GM12878 (cell line): ENCODE data around the gene GNB3. TPM values are rescaled to one million over a fixed set of nuclear protein-coding genes. Genes with fewer than 3 reads are reported as not detected.

ENCODE experiments used
- ATAC-seq: fragments of 200-7000 bp; cut with Tn5 transposase; 3 replicates; pipeline ENCODE4 v1.9.1; 2020; ENCODE audit warnings: mild to moderate bottlenecking, moderate library complexity
- BruUV-seq: library from RNA; stranded (reverse); fragments of 400-500 nt; replicated peaks from 2 replicates; lab custom pipeline; 2021; lab: Mats Ljungman, UMichigan
- CTCF ChIA-PET: fragments of 300-600 bp; sonication (Branson Sonifier 250); formaldehyde crosslinking; extraction: SDS; loops from one replicate; lab custom pipeline; 2021; ENCODE audit warnings: inconsistent platforms; lab: Yijun Ruan, JAX
- POLR2A ChIA-PET: fragments of 350-600 bp; formaldehyde crosslinking; extraction: SDS; loops from one replicate; lab custom pipeline; 2021; ENCODE audit warnings: inconsistent platforms; lab: Charles Lee
- RAD21 ChIA-PET: fragments of 300-600 bp; sonication (Branson Sonifier 250); formaldehyde crosslinking; loops from one replicate; lab custom pipeline; 2023; ENCODE audit warnings: antibody characterized with exemption; ENCODE audit not compliant: unreplicated experiment; lab: Charles Lee
- SMC1A ChIA-PET: fragments of 300-600 bp; sonication (Branson Sonifier 250); formaldehyde crosslinking; loops from one replicate; lab custom pipeline; 2023; ENCODE audit not compliant: unreplicated experiment, uncharacterized antibody; lab: Charles Lee
- DNase-seq: peaks from one replicate; pipeline ENCODE4 v3.0.0-alpha.2; 2011; ENCODE audit warnings: low read depth, low spot score
- FAIRE-seq: peaks from 3 replicates; lab custom pipeline; 2011; peaks lifted over from hg19 to GRCh38; lab: Jason Lieb, UNC
- H2AFZ ChIP-seq: 2 replicates; pipeline ENCODE4 v1.6.0; 2011; ENCODE audit warnings: low read depth, low read length, control low read depth; ENCODE audit not compliant: control insufficient read depth
- H3K27ac ChIP-seq: 2 replicates; pipeline ENCODE4 v1.5.1; 2011; ENCODE audit warnings: control low read depth; ENCODE audit not compliant: control insufficient read depth, insufficient read depth
- H3K27me3 ChIP-seq, 2 experiments: replicated peaks in 1 of 2; 2 replicates each; pipeline versions ENCODE4 v1.6.0 to v1.6.1; 2011; ENCODE audit warnings: low read length in 1 of 2; ENCODE audit not compliant: control insufficient read depth in 2 of 2, insufficient read depth in 2 of 2
- H3K36me3 ChIP-seq, 2 experiments: 2 replicates each; pipeline ENCODE4 v1.5.1; 2011; ENCODE audit warnings: low read length in 1 of 2; ENCODE audit not compliant: control insufficient read depth in 2 of 2, insufficient read depth in 2 of 2
- H3K4me1 ChIP-seq: 2 replicates; pipeline ENCODE4 v1.6.1; 2011; ENCODE audit warnings: mild to moderate bottlenecking, low read length, moderate library complexity, mixed read lengths; ENCODE audit not compliant: control insufficient read depth, insufficient read depth
- H3K4me2 ChIP-seq: 2 replicates; pipeline ENCODE4 v1.6.0; 2011; ENCODE audit warnings: control low read depth; ENCODE audit not compliant: control insufficient read depth, insufficient read depth
- H3K4me3 ChIP-seq: fragments of 200-600 bp; sonication (generic); 2 replicates; pipeline ENCODE4 v1.5.1; 2016
- H3K79me2 ChIP-seq: 2 replicates; pipeline ENCODE4 v1.6.0; 2011; ENCODE audit warnings: low read length; ENCODE audit not compliant: control insufficient read depth, insufficient read depth
- H3K9ac ChIP-seq: 2 replicates; pipeline ENCODE4 v1.8.0; 2011; ENCODE audit warnings: low read length, control low read depth, mixed read lengths; ENCODE audit not compliant: control insufficient read depth, insufficient read depth
- H3K9me3 ChIP-seq: replicated peaks from 3 replicates; pipeline ENCODE4 v1.5.1; 2011; ENCODE audit warnings: mild to moderate bottlenecking, low read length; ENCODE audit not compliant: control insufficient read depth, insufficient read depth
- H4K20me1 ChIP-seq: 2 replicates; pipeline ENCODE4 v1.6.0; 2011; ENCODE audit not compliant: control insufficient read depth, insufficient read depth
- BRCA1 ChIP-seq: IDR thresholded peaks from 2 replicates; pipeline ENCODE4 v1.6.1; 2011; ENCODE audit warnings: low read depth, low read length, improper control_type of control experiment
- CBFB ChIP-seq: IDR thresholded peaks from 2 replicates; pipeline ENCODE4 v1.6.1; 2016; ENCODE audit warnings: antibody characterized with exemption, low read depth
- HDAC2 ChIP-seq: fragments of 200-600 bp; sonication (generic); IDR thresholded peaks from 2 replicates; pipeline ENCODE4 v1.6.1; 2017
- HDAC6 ChIP-seq: fragments of 200-600 bp; sonication (generic); IDR thresholded peaks from one replicate; pipeline ENCODE4 v1.8.0; 2017; ENCODE audit warnings: antibody characterized with exemption; ENCODE audit not compliant: unreplicated experiment
- JUND ChIP-seq: IDR thresholded peaks from 2 replicates; pipeline ENCODE4 v1.6.1; 2012; ENCODE audit warnings: low read depth, mild to moderate bottlenecking, low read length, improper control_type of control experiment, moderate library complexity
- MTA2 ChIP-seq: fragments of 450-650 bp; IDR thresholded peaks from 2 replicates; pipeline ENCODE4 v1.6.1; 2016; ENCODE audit warnings: low read depth, mild to moderate bottlenecking, moderate library complexity
- MYC ChIP-seq: IDR thresholded peaks from 2 replicates; pipeline ENCODE4 v1.6.1; 2011; ENCODE audit warnings: mild to moderate bottlenecking, low read length, moderate library complexity, inconsistent platforms; ENCODE audit not compliant: insufficient read depth, insufficient replicate concordance, insufficient read length, severe bottlenecking
- NBN ChIP-seq: fragments of 450-650 bp; IDR thresholded peaks from 2 replicates; pipeline ENCODE4 v1.6.1; 2016
- POLR2AphosphoS5 ChIP-seq: IDR thresholded peaks from 2 replicates; pipeline ENCODE4 v1.6.1; 2011; ENCODE audit warnings: mild to moderate bottlenecking, low read length, inconsistent platforms
- SIX5 ChIP-seq: IDR thresholded peaks from 2 replicates; pipeline ENCODE4 v1.6.1; 2011; ENCODE audit warnings: mild to moderate bottlenecking, low read depth, low read length, moderate library complexity; ENCODE audit not compliant: severe bottlenecking
- TCF7 ChIP-seq: IDR thresholded peaks from 2 replicates; pipeline ENCODE4 v1.6.1; 2014; ENCODE audit warnings: antibody characterized with exemption, borderline replicate concordance
- WGBS: methylation state at CpG from one replicate; pipeline ENCODE4 v1.1.6; 2016; ENCODE audit warnings: low lambda C conversion rate; ENCODE audit not compliant: insufficient replicate concordance, insufficient coverage; ENCODE audit errors: missing lambda C conversion rate; 5-methylcytosine and 5-hydroxymethylcytosine counted together
- in situ Hi-C: fragments of 300-500 bp; cut with MboI; formaldehyde crosslinking; loops from 9 replicates; pipeline ENCODE4 v1.14.3; 2018; ENCODE audit warnings: mixed read lengths
- intact Hi-C: fragments of 100-400 bp; cut with micrococcal nuclease; formaldehyde crosslinking; loops from one replicate; pipeline ENCODE4 v1.14.2; 2022; ENCODE audit not compliant: unreplicated experiment
- polyA plus RNA-seq, 11 experiments: library from polyadenylated mRNA; depleted of rRNA in 4 of 11; unstranded in 6 of 11; stranded (reverse) in 5 of 11; fragments of >200 nt; fragmentation: Nextera tagmentation in 4 of 11; fragmentation: Illumina TruSeq in 1 of 11; extraction: Ambion mirVana in 4 of 11; extraction: Trizol in 1 of 11; gene quantifications; 1 replicate in 1 of 11; 2 replicates in 10 of 11; pipeline versions ENCODE4 v1.2.1 to v1.2.3, GENCODE V29; 2011 to 2016; ENCODE audit warnings: inconsistent platforms in 2 of 11, missing spikeins in 2 of 11, low read depth in 1 of 11
- total RNA-seq, 4 experiments: library from RNA; depleted of rRNA in 3 of 4; stranded (reverse); fragments of >200 nt in 3 of 4; fragmentation: Illumina TruSeq in 1 of 4; extraction: Trizol in 1 of 4; gene quantifications; 2 replicates each; pipeline versions ENCODE4 v1.2.1 to v1.2.3, GENCODE V29; 2013 to 2021
- TF ChIP-seq, protein P1 (sequence below): fragments of 450-650 bp; conservative IDR thresholded peaks from 2 replicates; pipeline ENCODE4 v1.6.1; 2017; ENCODE audit warnings: mild to moderate bottlenecking, moderate library complexity
- TF ChIP-seq, protein P2 (sequence below): fragments of 450-650 bp; IDR thresholded peaks from 2 replicates; pipeline ENCODE4 v1.6.1; 2016; ENCODE audit warnings: mild to moderate bottlenecking
- TF ChIP-seq, protein P3 (sequence below): fragments of 450-650 bp; IDR thresholded peaks from 2 replicates; pipeline ENCODE4 v1.6.1; 2017; ENCODE audit warnings: borderline replicate concordance
- TF ChIP-seq, protein P4 (sequence below): fragments of 450-650 bp; IDR thresholded peaks from 2 replicates; pipeline ENCODE4 v1.6.1; 2017; ENCODE audit warnings: antibody characterized with exemption, mild to moderate bottlenecking, moderate library complexity

The GNB3 gene
- total and polyA plus RNA-seq, 10 of the 15 experiments (the other 5 are each of a cell fraction or from before 2014, with no cell fraction given), result 0.05 to 1.1 (median 0.36) TPM

DNA sequence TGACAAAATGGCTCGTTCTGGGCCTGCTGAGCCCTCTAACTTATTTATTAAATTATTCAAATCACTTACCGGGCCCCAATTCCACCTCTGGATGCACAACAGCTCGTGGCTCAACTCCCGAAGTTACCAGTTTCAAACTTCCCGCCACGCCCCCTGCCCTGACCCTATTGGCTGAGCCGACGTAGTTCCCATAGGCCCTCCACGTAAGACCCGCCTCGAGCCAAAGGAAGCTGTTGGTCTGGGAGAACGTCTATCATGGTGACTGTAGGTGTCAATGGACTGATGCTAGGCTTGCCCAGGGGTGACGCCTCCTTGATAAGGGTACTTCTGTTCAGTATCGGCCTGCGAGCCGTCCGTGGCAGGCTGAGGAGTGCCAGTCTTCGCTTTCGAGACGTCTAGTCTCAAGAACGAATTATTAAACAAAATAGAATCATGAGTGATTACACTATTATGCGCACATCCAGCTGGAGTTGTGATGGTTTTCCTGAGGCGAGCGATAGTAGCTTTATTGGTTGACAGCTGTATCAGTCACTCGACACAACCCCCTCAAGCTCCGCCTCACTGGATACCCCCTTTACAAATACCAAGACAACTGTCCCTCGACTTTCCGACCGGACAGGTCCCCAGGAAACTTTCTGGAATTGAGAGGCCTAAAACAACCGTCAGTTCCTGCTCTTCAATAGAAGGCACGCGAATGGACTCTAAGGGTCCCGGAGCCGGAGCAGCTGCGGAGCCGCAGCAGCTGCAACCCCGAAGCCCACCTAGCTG, 10.6 kb downstream of the GNB3 start, which contains the start of gene CDCA3:
Gene CDCA3 (minus strand): TSS at position 134 of the 768 bp plus-strand sequence. CDS start 334 bp downstream, outside the sequence.
- H3K9me3 ChIP-seq, result no peaks in the 10 kb centered on the region
- WGBS, result under 1% methylated on average over 37 of the region's 37 CpGs
- DNase-seq (peak; percentile 99), FAIRE-seq (peak; percentile 99), ATAC-seq (peak; percentile 81)
- peaks cover 6 to 15% of the 10 kb centered on the region in 2 experiments for H3K36me3 ChIP-seq
- POLR2A ChIA-PET, result interaction anchor here (0.6 to 8.9 kb wide), 37 partner anchors 9 to 257 kb away, joined by 3 to 84 read pairs (median 4); partner anchors contain the start of genes C12orf57, C1RL, COPS7A and LAG3
- H2AFZ ChIP-seq, result peak within 1 kb of the TSS; percentile 97
- in situ Hi-C loops, result no loop called here
- peak within 1 kb of the TSS; percentile 60 for H3K4me3 ChIP-seq
- H3K9ac ChIP-seq, result peak within 1 kb of the TSS; percentile 71
- no peaks in the 10 kb centered on the region for H3K27me3 ChIP-seq
- SMC1A ChIA-PET, result interaction anchor here (0.6 to 5.0 kb wide), 18 partner anchors 11 to 407 kb away, joined by 3 to 42 read pairs (median 6); partner anchors contain the start of genes CD27, COPS7A, GNB3 and MLF2
- BruUV-seq, result no TSS peak
- H3K79me2 ChIP-seq, result peaks cover 41% of the 10 kb centered on the region
- RAD21 ChIA-PET, result interaction anchor here (0.6 to 5.6 kb wide), 24 partner anchors 9 to 319 kb away, joined by 3 to 42 read pairs (median 4); partner anchors contain the start of genes C12orf57, COPS7A, LPAR5 and MLF2
- peaks cover 28% of the 10 kb centered on the region for H3K4me1 ChIP-seq
- peak within 1 kb of the TSS; percentile 96 for H3K4me2 ChIP-seq
- no peaks in the 10 kb centered on the region for H4K20me1 ChIP-seq
- CTCF ChIA-PET, result interaction anchor here (0.9 to 9.9 kb wide), 16 partner anchors 17 to 314 kb away, joined by 3 to 173 read pairs (median 4); partner anchors contain the start of genes C1RL, COPS7A, MLF2 and PTPN6
- peak within 1 kb of the TSS; percentile 84 for H3K27ac ChIP-seq
- intact Hi-C loops, result loop anchor here (5.0 kb wide), 1 partner anchor 164 kb away; the partner anchor contains the start of gene ZNF384
- TF ChIP-seq POLR2AphosphoS5 (peak; percentile 94), CBFB (peak; percentile 56), SIX5 (no peak), MTA2 (0 out of 2 replicates have a peak, but pooled peaks have one; percentile 7), JUND (no peak), BRCA1 (peak; percentile 29; the same call in 1 of the 2 replicates), MYC (no peak), NBN (peak; percentile 59; the same call in 1 of the 2 replicates), TCF7 (no peak), HDAC6 (no peak), HDAC2 (no peak)
- TF ChIP-seq, protein P1, sequence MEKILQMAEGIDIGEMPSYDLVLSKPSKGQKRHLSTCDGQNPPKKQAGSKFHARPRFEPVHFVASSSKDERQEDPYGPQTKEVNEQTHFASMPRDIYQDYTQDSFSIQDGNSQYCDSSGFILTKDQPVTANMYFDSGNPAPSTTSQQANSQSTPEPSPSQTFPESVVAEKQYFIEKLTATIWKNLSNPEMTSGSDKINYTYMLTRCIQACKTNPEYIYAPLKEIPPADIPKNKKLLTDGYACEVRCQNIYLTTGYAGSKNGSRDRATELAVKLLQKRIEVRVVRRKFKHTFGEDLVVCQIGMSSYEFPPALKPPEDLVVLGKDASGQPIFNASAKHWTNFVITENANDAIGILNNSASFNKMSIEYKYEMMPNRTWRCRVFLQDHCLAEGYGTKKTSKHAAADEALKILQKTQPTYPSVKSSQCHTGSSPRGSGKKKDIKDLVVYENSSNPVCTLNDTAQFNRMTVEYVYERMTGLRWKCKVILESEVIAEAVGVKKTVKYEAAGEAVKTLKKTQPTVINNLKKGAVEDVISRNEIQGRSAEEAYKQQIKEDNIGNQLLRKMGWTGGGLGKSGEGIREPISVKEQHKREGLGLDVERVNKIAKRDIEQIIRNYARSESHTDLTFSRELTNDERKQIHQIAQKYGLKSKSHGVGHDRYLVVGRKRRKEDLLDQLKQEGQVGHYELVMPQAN, result peak; percentile 99
- TF ChIP-seq, protein P2, sequence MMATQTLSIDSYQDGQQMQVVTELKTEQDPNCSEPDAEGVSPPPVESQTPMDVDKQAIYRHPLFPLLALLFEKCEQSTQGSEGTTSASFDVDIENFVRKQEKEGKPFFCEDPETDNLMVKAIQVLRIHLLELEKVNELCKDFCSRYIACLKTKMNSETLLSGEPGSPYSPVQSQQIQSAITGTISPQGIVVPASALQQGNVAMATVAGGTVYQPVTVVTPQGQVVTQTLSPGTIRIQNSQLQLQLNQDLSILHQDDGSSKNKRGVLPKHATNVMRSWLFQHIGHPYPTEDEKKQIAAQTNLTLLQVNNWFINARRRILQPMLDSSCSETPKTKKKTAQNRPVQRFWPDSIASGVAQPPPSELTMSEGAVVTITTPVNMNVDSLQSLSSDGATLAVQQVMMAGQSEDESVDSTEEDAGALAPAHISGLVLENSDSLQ, result peak; percentile 99
- TF ChIP-seq, protein P3, sequence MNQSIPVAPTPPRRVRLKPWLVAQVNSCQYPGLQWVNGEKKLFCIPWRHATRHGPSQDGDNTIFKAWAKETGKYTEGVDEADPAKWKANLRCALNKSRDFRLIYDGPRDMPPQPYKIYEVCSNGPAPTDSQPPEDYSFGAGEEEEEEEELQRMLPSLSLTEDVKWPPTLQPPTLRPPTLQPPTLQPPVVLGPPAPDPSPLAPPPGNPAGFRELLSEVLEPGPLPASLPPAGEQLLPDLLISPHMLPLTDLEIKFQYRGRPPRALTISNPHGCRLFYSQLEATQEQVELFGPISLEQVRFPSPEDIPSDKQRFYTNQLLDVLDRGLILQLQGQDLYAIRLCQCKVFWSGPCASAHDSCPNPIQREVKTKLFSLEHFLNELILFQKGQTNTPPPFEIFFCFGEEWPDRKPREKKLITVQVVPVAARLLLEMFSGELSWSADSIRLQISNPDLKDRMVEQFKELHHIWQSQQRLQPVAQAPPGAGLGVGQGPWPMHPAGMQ, result no peak
- TF ChIP-seq, protein P4, sequence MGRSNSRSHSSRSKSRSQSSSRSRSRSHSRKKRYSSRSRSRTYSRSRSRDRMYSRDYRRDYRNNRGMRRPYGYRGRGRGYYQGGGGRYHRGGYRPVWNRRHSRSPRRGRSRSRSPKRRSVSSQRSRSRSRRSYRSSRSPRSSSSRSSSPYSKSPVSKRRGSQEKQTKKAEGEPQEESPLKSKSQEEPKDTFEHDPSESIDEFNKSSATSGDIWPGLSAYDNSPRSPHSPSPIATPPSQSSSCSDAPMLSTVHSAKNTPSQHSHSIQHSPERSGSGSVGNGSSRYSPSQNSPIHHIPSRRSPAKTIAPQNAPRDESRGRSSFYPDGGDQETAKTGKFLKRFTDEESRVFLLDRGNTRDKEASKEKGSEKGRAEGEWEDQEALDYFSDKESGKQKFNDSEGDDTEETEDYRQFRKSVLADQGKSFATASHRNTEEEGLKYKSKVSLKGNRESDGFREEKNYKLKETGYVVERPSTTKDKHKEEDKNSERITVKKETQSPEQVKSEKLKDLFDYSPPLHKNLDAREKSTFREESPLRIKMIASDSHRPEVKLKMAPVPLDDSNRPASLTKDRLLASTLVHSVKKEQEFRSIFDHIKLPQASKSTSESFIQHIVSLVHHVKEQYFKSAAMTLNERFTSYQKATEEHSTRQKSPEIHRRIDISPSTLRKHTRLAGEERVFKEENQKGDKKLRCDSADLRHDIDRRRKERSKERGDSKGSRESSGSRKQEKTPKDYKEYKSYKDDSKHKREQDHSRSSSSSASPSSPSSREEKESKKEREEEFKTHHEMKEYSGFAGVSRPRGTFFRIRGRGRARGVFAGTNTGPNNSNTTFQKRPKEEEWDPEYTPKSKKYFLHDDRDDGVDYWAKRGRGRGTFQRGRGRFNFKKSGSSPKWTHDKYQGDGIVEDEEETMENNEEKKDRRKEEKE, result no peak
